GM12878 (cell line): ENCODE measurements around the gene CDKN2B-AS1. TPM values are rescaled to one million over a fixed set of nuclear protein-coding genes. Genes with fewer than 3 reads are reported as not detected.

Experiments used
- CHD1 ChIP-seq: IDR thresholded peaks from 2 replicates; pipeline ENCODE4 v1.6.1; 2012; ENCODE audit warnings: low read depth, low read length, improper control_type of control experiment
- ETV6 ChIP-seq, 2 experiments: fragments of 450-650 bp in 1 of 2; IDR thresholded peaks in 1 of 2; conservative IDR thresholded peaks in 1 of 2; 2 replicates each; pipeline ENCODE4 v1.6.1; 2014; ENCODE audit warnings: antibody characterized with exemption in 1 of 2, borderline replicate concordance in 1 of 2, low read depth in 1 of 2, mild to moderate bottlenecking in 1 of 2, moderate library complexity in 1 of 2
- KDM1A ChIP-seq: fragments of 200-600 bp; sonication (generic); IDR thresholded peaks from 2 replicates; pipeline ENCODE4 v1.6.1; 2016; ENCODE audit warnings: borderline replicate concordance
- NFYB ChIP-seq: IDR thresholded peaks from 2 replicates; pipeline ENCODE4 v1.6.1; 2011; ENCODE audit warnings: low read depth, mild to moderate bottlenecking, low read length, improper control_type of control experiment, moderate library complexity; ENCODE audit not compliant: insufficient read depth
- SMARCA5 ChIP-seq: fragments of 450-650 bp; IDR thresholded peaks from 2 replicates; pipeline ENCODE4 v1.6.1; 2017; ENCODE audit warnings: mild to moderate bottlenecking
- TCF7 ChIP-seq: IDR thresholded peaks from 2 replicates; pipeline ENCODE4 v1.6.1; 2014; ENCODE audit warnings: antibody characterized with exemption, borderline replicate concordance
- polyA plus RNA-seq, 11 experiments: library from polyadenylated mRNA; depleted of rRNA in 4 of 11; unstranded in 6 of 11; stranded (reverse) in 5 of 11; fragments of >200 nt; fragmentation: Nextera tagmentation in 4 of 11; fragmentation: Illumina TruSeq in 1 of 11; extraction: Ambion mirVana in 4 of 11; extraction: Trizol in 1 of 11; gene quantifications; 1 replicate in 1 of 11; 2 replicates in 10 of 11; pipeline versions ENCODE4 v1.2.1 to v1.2.3, GENCODE V29; 2011 to 2016; ENCODE audit warnings: inconsistent platforms in 2 of 11, missing spikeins in 2 of 11, low read depth in 1 of 11
- total RNA-seq, 4 experiments: library from RNA; depleted of rRNA in 3 of 4; stranded (reverse); fragments of >200 nt in 3 of 4; fragmentation: Illumina TruSeq in 1 of 4; extraction: Trizol in 1 of 4; gene quantifications; 2 replicates each; pipeline versions ENCODE4 v1.2.1 to v1.2.3, GENCODE V29; 2013 to 2021
- TF ChIP-seq, protein P1 (sequence below): fragments of 450-650 bp; IDR thresholded peaks from 2 replicates; pipeline ENCODE4 v1.6.1; 2017; ENCODE audit warnings: mild to moderate bottlenecking, low read depth, inconsistent platforms; ENCODE audit not compliant: poor library complexity, severe bottlenecking
- TF ChIP-seq, protein P2 (sequence below): fragments of 450-650 bp; IDR thresholded peaks from 2 replicates; pipeline ENCODE4 v1.6.1; 2016; ENCODE audit warnings: mild to moderate bottlenecking, moderate library complexity, borderline replicate concordance
- TF ChIP-seq, protein P3 (sequence below): fragments of 450-650 bp; conservative IDR thresholded peaks from 2 replicates; pipeline ENCODE4 v1.6.1; 2017; ENCODE audit warnings: mild to moderate bottlenecking, moderate library complexity

The CDKN2B-AS1 gene
- total and polyA plus RNA-seq, 10 of the 15 experiments (the other 5 are each of a cell fraction or from before 2014, with no cell fraction given): 0.22 to 2.2 (median 1.0) TPM; not detected in 1

DNA sequence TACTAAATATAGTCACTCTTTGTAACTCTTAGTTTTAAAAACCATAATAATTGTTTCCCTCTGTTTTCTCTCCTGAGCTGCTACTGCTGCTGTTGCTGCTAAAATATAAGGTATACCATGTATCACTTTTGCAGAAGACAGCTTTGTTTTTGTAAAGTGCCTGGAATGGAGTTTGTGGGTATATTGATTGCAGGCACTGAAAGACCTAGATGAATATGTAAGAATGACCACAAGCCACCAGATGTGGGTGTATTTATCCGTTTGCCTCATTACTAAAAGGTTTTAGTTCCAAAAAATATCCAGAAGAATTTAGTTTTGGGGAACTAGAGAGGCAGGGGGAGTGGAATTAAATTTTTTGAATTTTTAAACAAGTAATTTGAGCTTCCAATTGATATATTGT is 165.6 kb downstream of the CDKN2B-AS1 start (continued):
- TF ChIP-seq TCF7 (no peak), NFYB (no peak), SMARCA5 (no peak), KDM1A (no peak), CHD1 (no peak), ETV6 (conservative IDR thresholded peaks at IDR 0.05 in 1 of 2, IDR thresholded peaks at IDR 0.05 in 1 of 2; ENCODE audit: borderline replicate concordance in 1 of 2, low read depth in 1 of 2) (no peak)
- TF ChIP-seq, protein P1, sequence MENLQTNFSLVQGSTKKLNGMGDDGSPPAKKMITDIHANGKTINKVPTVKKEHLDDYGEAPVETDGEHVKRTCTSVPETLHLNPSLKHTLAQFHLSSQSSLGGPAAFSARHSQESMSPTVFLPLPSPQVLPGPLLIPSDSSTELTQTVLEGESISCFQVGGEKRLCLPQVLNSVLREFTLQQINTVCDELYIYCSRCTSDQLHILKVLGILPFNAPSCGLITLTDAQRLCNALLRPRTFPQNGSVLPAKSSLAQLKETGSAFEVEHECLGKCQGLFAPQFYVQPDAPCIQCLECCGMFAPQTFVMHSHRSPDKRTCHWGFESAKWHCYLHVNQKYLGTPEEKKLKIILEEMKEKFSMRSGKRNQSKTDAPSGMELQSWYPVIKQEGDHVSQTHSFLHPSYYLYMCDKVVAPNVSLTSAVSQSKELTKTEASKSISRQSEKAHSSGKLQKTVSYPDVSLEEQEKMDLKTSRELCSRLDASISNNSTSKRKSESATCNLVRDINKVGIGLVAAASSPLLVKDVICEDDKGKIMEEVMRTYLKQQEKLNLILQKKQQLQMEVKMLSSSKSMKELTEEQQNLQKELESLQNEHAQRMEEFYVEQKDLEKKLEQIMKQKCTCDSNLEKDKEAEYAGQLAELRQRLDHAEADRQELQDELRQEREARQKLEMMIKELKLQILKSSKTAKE: no peak
- TF ChIP-seq, protein P2, sequence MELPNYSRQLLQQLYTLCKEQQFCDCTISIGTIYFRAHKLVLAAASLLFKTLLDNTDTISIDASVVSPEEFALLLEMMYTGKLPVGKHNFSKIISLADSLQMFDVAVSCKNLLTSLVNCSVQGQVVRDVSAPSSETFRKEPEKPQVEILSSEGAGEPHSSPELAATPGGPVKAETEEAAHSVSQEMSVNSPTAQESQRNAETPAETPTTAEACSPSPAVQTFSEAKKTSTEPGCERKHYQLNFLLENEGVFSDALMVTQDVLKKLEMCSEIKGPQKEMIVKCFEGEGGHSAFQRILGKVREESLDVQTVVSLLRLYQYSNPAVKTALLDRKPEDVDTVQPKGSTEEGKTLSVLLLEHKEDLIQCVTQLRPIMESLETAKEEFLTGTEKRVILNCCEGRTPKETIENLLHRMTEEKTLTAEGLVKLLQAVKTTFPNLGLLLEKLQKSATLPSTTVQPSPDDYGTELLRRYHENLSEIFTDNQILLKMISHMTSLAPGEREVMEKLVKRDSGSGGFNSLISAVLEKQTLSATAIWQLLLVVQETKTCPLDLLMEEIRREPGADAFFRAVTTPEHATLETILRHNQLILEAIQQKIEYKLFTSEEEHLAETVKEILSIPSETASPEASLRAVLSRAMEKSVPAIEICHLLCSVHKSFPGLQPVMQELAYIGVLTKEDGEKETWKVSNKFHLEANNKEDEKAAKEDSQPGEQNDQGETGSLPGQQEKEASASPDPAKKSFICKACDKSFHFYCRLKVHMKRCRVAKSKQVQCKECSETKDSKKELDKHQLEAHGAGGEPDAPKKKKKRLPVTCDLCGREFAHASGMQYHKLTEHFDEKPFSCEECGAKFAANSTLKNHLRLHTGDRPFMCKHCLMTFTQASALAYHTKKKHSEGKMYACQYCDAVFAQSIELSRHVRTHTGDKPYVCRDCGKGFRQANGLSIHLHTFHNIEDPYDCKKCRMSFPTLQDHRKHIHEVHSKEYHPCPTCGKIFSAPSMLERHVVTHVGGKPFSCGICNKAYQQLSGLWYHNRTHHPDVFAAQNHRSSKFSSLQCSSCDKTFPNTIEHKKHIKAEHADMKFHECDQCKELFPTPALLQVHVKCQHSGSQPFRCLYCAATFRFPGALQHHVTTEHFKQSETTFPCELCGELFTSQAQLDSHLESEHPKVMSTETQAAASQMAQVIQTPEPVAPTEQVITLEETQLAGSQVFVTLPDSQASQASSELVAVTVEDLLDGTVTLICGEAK: no peak
- TF ChIP-seq, protein P3, sequence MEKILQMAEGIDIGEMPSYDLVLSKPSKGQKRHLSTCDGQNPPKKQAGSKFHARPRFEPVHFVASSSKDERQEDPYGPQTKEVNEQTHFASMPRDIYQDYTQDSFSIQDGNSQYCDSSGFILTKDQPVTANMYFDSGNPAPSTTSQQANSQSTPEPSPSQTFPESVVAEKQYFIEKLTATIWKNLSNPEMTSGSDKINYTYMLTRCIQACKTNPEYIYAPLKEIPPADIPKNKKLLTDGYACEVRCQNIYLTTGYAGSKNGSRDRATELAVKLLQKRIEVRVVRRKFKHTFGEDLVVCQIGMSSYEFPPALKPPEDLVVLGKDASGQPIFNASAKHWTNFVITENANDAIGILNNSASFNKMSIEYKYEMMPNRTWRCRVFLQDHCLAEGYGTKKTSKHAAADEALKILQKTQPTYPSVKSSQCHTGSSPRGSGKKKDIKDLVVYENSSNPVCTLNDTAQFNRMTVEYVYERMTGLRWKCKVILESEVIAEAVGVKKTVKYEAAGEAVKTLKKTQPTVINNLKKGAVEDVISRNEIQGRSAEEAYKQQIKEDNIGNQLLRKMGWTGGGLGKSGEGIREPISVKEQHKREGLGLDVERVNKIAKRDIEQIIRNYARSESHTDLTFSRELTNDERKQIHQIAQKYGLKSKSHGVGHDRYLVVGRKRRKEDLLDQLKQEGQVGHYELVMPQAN: no peak
